Measurements from ENCODE around the gene HDAC11.

GRCh38 chr3:13483988-13484695 is 4.0 kb downstream of the HDAC11 start:
- no peak for TF ChIP-seq CTCF (IDR thresholded peaks at IDR 0.05; ENCODE audit: low read depth, low read length)
- TF ChIP-seq EZH2phosphoT487 (IDR thresholded peaks at IDR 0.05; ENCODE audit: low read depth), result no peak

All from OCI-LY3 (cell line).